Measurements from ENCODE around the gene TTYH3.
"Not testable (repeated sequence)": the region's sequence is repeated elsewhere in the genome, so short reads cannot be mapped to it uniquely, and the experiment has no call there.

The TTYH3 gene

GRCh38 chr7:2668401-2668800 is 36.6 kb downstream of the TTYH3 start:
- DNase-seq = no peak

GRCh38 chr7:2670171-2670570 is 38.4 kb downstream of the TTYH3 start:
- no peak for DNase-seq

- no peak for DNase-seq
These were observed 39.1 kb downstream of the TTYH3 start for GRCh38 chr7:2670720-2671391.

GRCh38 chr7:2673214-2673613 is 41.4 kb downstream of the TTYH3 start:
- not testable (repeated sequence) for DNase-seq

- no peak for DNase-seq
These were observed 42.1 kb downstream of the TTYH3 start for GRCh38 chr7:2673934-2674333.

- DNase-seq = no peak
These were observed 43.5 kb downstream of the TTYH3 start for GRCh38 chr7:2675256-2675764.

GRCh38 chr7:2676576-2676975 is 44.8 kb downstream of the TTYH3 start:
- not testable (repeated sequence) for DNase-seq

- not testable (repeated sequence) for DNase-seq
These were observed 46.7 kb downstream of the TTYH3 start for GRCh38 chr7:2678454-2678853.

GRCh38 chr7:2679135-2680127 is 47.6 kb downstream of the TTYH3 start:
- not testable (repeated sequence) for DNase-seq

GRCh38 chr7:2680256-2680655 is 48.5 kb downstream of the TTYH3 start:
- DNase-seq = no peak

- no peak for DNase-seq
These were observed 49.2 kb downstream of the TTYH3 start for GRCh38 chr7:2680792-2681490.

- DNase-seq = no peak
These were observed 50.4 kb downstream of the TTYH3 start for GRCh38 chr7:2681929-2682799.

GRCh38 chr7:2684501-2684900 is 52.7 kb downstream of the TTYH3 start:
- DNase-seq = no peak

- DNase-seq = no peak
These were observed 54.3 kb downstream of the TTYH3 start for GRCh38 chr7:2686101-2686500.

- no peak for DNase-seq
These were observed 55.6 kb downstream of the TTYH3 start for GRCh38 chr7:2687338-2687869.

GRCh38 chr7:2687881-2688318 is 56.1 kb downstream of the TTYH3 start, which contains the start of gene AMZ1:
Gene AMZ1 (plus strand): TSS chr7:2688202. CDS start chr7:2700452, 12,250 bp downstream.
- no peak for DNase-seq

- DNase-seq = no peak
These were observed 56.9 kb downstream of the TTYH3 start for GRCh38 chr7:2688409-2689342.

- no peak for DNase-seq
These were observed 57.6 kb downstream of the TTYH3 start for GRCh38 chr7:2689343-2689847.

GRCh38 chr7:2689951-2690705 is 58.3 kb downstream of the TTYH3 start:
- DNase-seq = no peak

All from SIG-M5 (cell line).